ENCODE results near the gene GNB2. TPM values are rescaled to one million over a fixed set of nuclear protein-coding genes. Genes with fewer than 3 reads are reported as not detected.

Gene GNB2
- polyA plus RNA-seq, 1 experiment, result 68.4 TPM

DNA sequence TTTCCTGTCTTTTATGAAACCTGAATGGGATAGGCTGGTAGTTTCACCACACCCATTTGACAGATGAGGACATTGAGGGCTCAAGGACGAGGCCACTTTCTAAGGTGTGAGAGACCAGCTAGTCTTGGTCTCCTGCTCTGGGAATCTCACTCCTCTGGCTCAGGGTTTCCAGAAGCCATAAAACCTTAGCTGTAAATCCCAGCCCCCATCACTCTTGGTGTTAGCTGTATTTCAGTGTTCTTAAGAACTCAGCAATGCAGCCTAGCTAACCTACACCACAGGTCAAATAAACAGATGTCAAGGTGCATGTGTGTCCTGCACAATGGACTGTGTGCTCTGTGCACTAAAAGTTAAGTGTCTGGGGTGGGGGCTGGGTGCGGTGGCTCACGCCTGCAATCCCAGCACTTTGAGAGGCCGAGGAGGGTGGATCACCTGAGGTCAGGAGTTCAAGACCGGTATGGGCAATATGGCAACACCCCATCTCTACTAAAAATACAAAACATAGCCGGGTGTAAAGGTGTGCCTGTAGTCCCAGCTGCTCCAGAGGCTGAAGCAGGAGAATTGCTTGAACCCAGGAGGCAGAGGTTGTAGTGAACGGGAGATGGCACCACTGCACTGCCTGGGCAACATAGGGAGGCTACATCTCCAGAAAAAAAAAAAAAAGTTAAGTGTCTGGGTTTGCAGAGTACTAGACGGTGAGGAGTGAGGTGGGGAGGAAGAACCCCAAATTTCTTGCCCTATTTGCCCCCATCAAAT lies 46.2 kb downstream of the GNB2 start:
- CTCF ChIA-PET, result interaction anchor here (0.7 to 3.9 kb wide), 7 partner anchors 8 to 358 kb away, joined by 3 to 37 read pairs (median 3); partner anchors contain the start of genes POP7 and SLC12A9
- POLR2A ChIA-PET, result interaction anchor here (1.3 kb wide), 1 partner anchor 133 kb away, joined by 7 read pairs; the partner anchor contains the start of gene SLC12A9
- TF ChIP-seq, protein P1, sequence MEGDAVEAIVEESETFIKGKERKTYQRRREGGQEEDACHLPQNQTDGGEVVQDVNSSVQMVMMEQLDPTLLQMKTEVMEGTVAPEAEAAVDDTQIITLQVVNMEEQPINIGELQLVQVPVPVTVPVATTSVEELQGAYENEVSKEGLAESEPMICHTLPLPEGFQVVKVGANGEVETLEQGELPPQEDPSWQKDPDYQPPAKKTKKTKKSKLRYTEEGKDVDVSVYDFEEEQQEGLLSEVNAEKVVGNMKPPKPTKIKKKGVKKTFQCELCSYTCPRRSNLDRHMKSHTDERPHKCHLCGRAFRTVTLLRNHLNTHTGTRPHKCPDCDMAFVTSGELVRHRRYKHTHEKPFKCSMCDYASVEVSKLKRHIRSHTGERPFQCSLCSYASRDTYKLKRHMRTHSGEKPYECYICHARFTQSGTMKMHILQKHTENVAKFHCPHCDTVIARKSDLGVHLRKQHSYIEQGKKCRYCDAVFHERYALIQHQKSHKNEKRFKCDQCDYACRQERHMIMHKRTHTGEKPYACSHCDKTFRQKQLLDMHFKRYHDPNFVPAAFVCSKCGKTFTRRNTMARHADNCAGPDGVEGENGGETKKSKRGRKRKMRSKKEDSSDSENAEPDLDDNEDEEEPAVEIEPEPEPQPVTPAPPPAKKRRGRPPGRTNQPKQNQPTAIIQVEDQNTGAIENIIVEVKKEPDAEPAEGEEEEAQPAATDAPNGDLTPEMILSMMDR (IDR thresholded peaks at IDR 0.05; ENCODE audit: low read depth, low read length), result peak; percentile 49
- H3K27ac ChIP-seq (ENCODE audit: low read depth, low read length), result no peak overlapping the region
- peak; percentile 11 for DNase-seq (ENCODE audit: low read depth, low spot score)
- peaks cover 59% of the 10 kb centered on the region for H3K27me3 ChIP-seq (ENCODE audit: control insufficient read depth, insufficient read depth, low read length)
- H3K9me3 ChIP-seq (ENCODE audit: control insufficient read depth, insufficient read depth, low read length), result peaks cover 22% of the 10 kb centered on the region
- H3K4me3 ChIP-seq (ENCODE audit: low read depth, low read length), result no peak overlapping the region

DNA sequence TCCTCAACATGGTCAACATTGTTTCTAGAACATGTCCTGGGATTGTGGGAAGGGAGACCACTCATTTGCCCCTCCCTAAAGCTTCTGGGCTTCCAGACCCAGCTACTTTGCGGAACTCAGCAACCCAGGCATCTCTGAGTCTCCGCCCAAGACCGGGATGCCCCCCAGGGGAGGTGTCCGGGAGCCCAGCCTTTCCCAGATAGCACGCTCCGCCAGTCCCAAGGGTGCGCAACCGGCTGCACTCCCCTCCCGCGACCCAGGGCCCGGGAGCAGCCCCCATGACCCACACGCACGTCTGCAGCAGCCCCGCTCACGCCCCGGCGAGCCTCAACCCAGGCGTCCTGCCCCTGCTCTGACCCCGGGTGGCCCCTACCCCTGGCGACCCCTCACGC lies 46.7 kb downstream of the GNB2 start, which contains the start of gene EPO:
Gene EPO (plus strand): TSS at position 190 of the 392 bp plus-strand sequence. CDS start 513 bp downstream, outside the sequence.
- Histone ChIP-seq H3K9me3 (ENCODE audit: control insufficient read depth, insufficient read depth, low read length) (peaks cover 22% of the 10 kb centered on the region), H3K27ac (ENCODE audit: low read depth, low read length) (no peak within 1 kb of the TSS), H3K4me3 (ENCODE audit: low read depth, low read length) (peak within 1 kb of the TSS; percentile 2; the same call in 1 of the 2 replicates), H3K27me3 (ENCODE audit: control insufficient read depth, insufficient read depth, low read length) (peaks cover 54% of the 10 kb centered on the region)
- TF ChIP-seq, protein P1 (IDR thresholded peaks at IDR 0.05; ENCODE audit: low read depth, low read length), result no peak
- POLR2A ChIA-PET, result interaction anchor here (1.3 kb wide), 1 partner anchor 132 kb away, joined by 7 read pairs; the partner anchor contains the start of gene SLC12A9
- DNase-seq (ENCODE audit: low read depth, low spot score), result no peak
- CTCF ChIA-PET, result interaction anchor here (1.0 to 3.9 kb wide), 3 partner anchors 12 to 131 kb away, joined by 3 to 37 read pairs (median 3); partner anchors contain the start of gene SLC12A9

DNA sequence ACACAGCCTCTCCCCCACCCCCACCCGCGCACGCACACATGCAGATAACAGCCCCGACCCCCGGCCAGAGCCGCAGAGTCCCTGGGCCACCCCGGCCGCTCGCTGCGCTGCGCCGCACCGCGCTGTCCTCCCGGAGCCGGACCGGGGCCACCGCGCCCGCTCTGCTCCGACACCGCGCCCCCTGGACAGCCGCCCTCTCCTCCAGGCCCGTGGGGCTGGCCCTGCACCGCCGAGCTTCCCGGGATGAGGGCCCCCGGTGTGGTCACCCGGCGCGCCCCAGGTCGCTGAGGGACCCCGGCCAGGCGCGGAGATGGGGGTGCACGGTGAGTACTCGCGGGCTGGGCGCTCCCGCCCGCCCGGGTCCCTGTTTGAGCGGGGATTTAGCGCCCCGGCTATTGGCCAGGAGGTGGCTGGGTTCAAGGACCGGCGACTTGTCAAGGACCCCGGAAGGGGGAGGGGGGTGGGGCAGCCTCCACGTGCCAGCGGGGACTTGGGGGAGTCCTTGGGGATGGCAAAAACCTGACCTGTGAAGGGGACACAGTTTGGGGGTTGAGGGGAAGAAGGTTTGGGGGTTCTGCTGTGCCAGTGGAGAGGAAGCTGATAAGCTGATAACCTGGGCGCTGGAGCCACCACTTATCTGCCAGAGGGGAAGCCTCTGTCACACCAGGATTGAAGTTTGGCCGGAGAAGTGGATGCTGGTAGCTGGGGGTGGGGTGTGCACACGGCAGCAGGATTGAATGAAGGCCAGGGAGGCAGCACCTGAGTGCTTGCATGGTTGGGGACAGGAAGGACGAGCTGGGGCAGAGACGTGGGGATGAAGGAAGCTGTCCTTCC lies 47.3 kb downstream of the GNB2 start:
- H3K4me3 ChIP-seq (ENCODE audit: low read depth, low read length), result no peak overlapping the region
- CTCF ChIA-PET, result interaction anchor here (0.6 to 3.9 kb wide), 3 partner anchors 12 to 131 kb away, joined by 3 to 37 read pairs (median 3); partner anchors contain the start of genes EPHB4 and SLC12A9
- H3K9me3 ChIP-seq (ENCODE audit: control insufficient read depth, insufficient read depth, low read length), result peaks cover 22% of the 10 kb centered on the region
- no peak for DNase-seq (ENCODE audit: low read depth, low spot score)
- TF ChIP-seq, protein P1 (IDR thresholded peaks at IDR 0.05; ENCODE audit: low read depth, low read length), result no peak
- peaks cover 52% of the 10 kb centered on the region for H3K27me3 ChIP-seq (ENCODE audit: control insufficient read depth, insufficient read depth, low read length)
- POLR2A ChIA-PET, result interaction anchor here (1.3 kb wide), 1 partner anchor 131 kb away, joined by 7 read pairs; the partner anchor contains the start of gene SLC12A9
- H3K27ac ChIP-seq (ENCODE audit: low read depth, low read length), result no peak overlapping the region

DNA sequence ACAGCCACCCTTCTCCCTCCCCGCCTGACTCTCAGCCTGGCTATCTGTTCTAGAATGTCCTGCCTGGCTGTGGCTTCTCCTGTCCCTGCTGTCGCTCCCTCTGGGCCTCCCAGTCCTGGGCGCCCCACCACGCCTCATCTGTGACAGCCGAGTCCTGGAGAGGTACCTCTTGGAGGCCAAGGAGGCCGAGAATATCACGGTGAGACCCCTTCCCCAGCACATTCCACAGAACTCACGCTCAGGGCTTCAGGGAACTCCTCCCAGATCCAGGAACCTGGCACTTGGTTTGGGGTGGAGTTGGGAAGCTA lies 47.9 kb downstream of the GNB2 start:
- POLR2A ChIA-PET, result no interaction called here
- Histone ChIP-seq H3K4me3 (ENCODE audit: low read depth, low read length) (no peak overlapping the region), H3K27me3 (ENCODE audit: control insufficient read depth, insufficient read depth, low read length) (peaks cover 52% of the 10 kb centered on the region), H3K9me3 (ENCODE audit: control insufficient read depth, insufficient read depth, low read length) (peaks cover 22% of the 10 kb centered on the region), H3K27ac (ENCODE audit: low read depth, low read length) (no peak overlapping the region)
- DNase-seq (ENCODE audit: low read depth, low spot score), result no peak
- CTCF ChIA-PET, result interaction anchor here (0.6 to 3.9 kb wide), 2 partner anchors 106 to 130 kb away, joined by 3 to 37 read pairs; partner anchors contain the start of genes EPHB4 and SLC12A9
- TF ChIP-seq, protein P1 (IDR thresholded peaks at IDR 0.05; ENCODE audit: low read depth, low read length), result no peak
